H9 (cell line): ENCODE results near the gene ZNF280D. TPM values are rescaled to one million over a fixed set of nuclear protein-coding genes. Genes with fewer than 3 reads are reported as not detected.

Source experiments
- DNase-seq: peaks from one replicate; pipeline ENCODE4 v3.0.0-alpha.2; 2017
- H2AFZ ChIP-seq: one replicate; pipeline ENCODE4 v1.6.1; 2013; ENCODE audit warnings: mild to moderate bottlenecking, low read length, control low read depth, moderate library complexity
- H2AK5ac ChIP-seq: 2 replicates; pipeline ENCODE4 v1.6.1; 2013; ENCODE audit warnings: low read length, control low read depth, mixed read lengths; ENCODE audit not compliant: insufficient read length
- H2BK120ac ChIP-seq: one replicate; pipeline ENCODE4 v1.6.1; 2013; ENCODE audit warnings: low read depth, mild to moderate bottlenecking, low read length, control low read depth, inconsistent platforms; ENCODE audit not compliant: poor library complexity, severe bottlenecking
- H2BK12ac ChIP-seq: 2 replicates; pipeline ENCODE4 v1.6.1; 2013; ENCODE audit warnings: low read length, control low read depth, mixed read lengths, low read depth; ENCODE audit not compliant: insufficient read length
- H2BK15ac ChIP-seq: 2 replicates; pipeline ENCODE4 v1.6.1; 2013; ENCODE audit warnings: low read depth, low read length, control low read depth
- H2BK20ac ChIP-seq: one replicate; pipeline ENCODE4 v1.6.1; 2013; ENCODE audit warnings: low read depth, mild to moderate bottlenecking, low read length, control low read depth, inconsistent platforms; ENCODE audit not compliant: poor library complexity, severe bottlenecking
- H2BK5ac ChIP-seq: 2 replicates; pipeline ENCODE4 v1.6.1; 2013; ENCODE audit warnings: low read length, control low read depth, mixed read lengths; ENCODE audit not compliant: insufficient read length
- H3K14ac ChIP-seq: 2 replicates; pipeline ENCODE4 v1.6.1; 2013; ENCODE audit warnings: low read length, control low read depth; ENCODE audit not compliant: insufficient read depth
- H3K18ac ChIP-seq: 2 replicates; pipeline ENCODE4 v1.6.1; 2013; ENCODE audit warnings: low read depth, mild to moderate bottlenecking, mixed read lengths, low read length, control low read depth; ENCODE audit not compliant: insufficient read length
- H3K23ac ChIP-seq: 2 replicates; pipeline ENCODE4 v1.6.1; 2013; ENCODE audit warnings: low read length, control low read depth, mixed read lengths, low read depth; ENCODE audit not compliant: insufficient read length
- H3K23me2 ChIP-seq: 2 replicates; pipeline ENCODE4 v1.6.1; 2013; ENCODE audit warnings: low read depth, mild to moderate bottlenecking, mixed read lengths, low read length, control low read depth; ENCODE audit not compliant: insufficient read length, poor library complexity, severe bottlenecking
- H3K27ac ChIP-seq: 2 replicates; pipeline ENCODE4 v1.5.1; 2013; ENCODE audit warnings: low read length, control low read depth, mixed read lengths, low read depth; ENCODE audit not compliant: insufficient read length
- H3K27me3 ChIP-seq: 2 replicates; pipeline ENCODE4 v1.6.1; 2013; ENCODE audit warnings: low read length, control low read depth, inconsistent platforms; ENCODE audit not compliant: insufficient read depth
- H3K4ac ChIP-seq: 2 replicates; pipeline ENCODE4 v1.6.1; 2013; ENCODE audit warnings: low read depth, mild to moderate bottlenecking, control low read depth, inconsistent platforms, low read length, moderate library complexity
- H3K4me1 ChIP-seq: 2 replicates; pipeline ENCODE4 v1.6.1; 2013; ENCODE audit warnings: low read length, control low read depth, inconsistent platforms; ENCODE audit not compliant: insufficient read depth
- H3K4me2 ChIP-seq: 2 replicates; pipeline ENCODE4 v1.6.1; 2013; ENCODE audit warnings: low read length, control low read depth, mixed read lengths; ENCODE audit not compliant: insufficient read length, insufficient read depth
- H3K56ac ChIP-seq: 2 replicates; pipeline ENCODE4 v1.6.1; 2013; ENCODE audit warnings: low read depth, mild to moderate bottlenecking, mixed read lengths, low read length, control low read depth; ENCODE audit not compliant: insufficient read length
- H3K79me1 ChIP-seq: 2 replicates; pipeline ENCODE4 v1.6.1; 2013; ENCODE audit warnings: low read depth, mild to moderate bottlenecking, moderate library complexity, low read length, control low read depth, inconsistent platforms; ENCODE audit not compliant: insufficient read depth, poor library complexity, severe bottlenecking
- H3K79me2 ChIP-seq: 2 replicates; pipeline ENCODE4 v1.6.1; 2013; ENCODE audit warnings: low read length, control low read depth, inconsistent platforms; ENCODE audit not compliant: insufficient read depth
- H3K9ac ChIP-seq: 2 replicates; pipeline ENCODE4 v1.6.1; 2013; ENCODE audit warnings: low read length, control low read depth, mixed read lengths; ENCODE audit not compliant: insufficient read length; ENCODE audit errors: extremely low read depth
- H3K9me3 ChIP-seq: one replicate; pipeline ENCODE4 v1.6.1; 2013; ENCODE audit warnings: low read depth, low read length, inconsistent platforms; ENCODE audit not compliant: control insufficient read depth
- H3T11ph ChIP-seq: one replicate; pipeline ENCODE4 v1.6.1; 2013; ENCODE audit warnings: mild to moderate bottlenecking, low read length, control low read depth, inconsistent platforms
- H4K20me1 ChIP-seq: one replicate; pipeline ENCODE4 v1.6.1; 2013; ENCODE audit not compliant: control insufficient read depth, insufficient read length, insufficient read depth
- H4K5ac ChIP-seq: 2 replicates; pipeline ENCODE4 v1.6.1; 2013; ENCODE audit warnings: low read depth, mild to moderate bottlenecking, mixed read lengths, low read length, control low read depth; ENCODE audit not compliant: insufficient read length
- H4K8ac ChIP-seq: replicated peaks from 2 replicates; pipeline ENCODE4 v1.6.1; 2013; ENCODE audit warnings: low read length, control low read depth, mixed read lengths, low read depth; ENCODE audit not compliant: insufficient read length
- H4K91ac ChIP-seq: 2 replicates; pipeline ENCODE4 v1.6.1; 2013; ENCODE audit warnings: low read depth, mild to moderate bottlenecking, moderate library complexity, mixed read lengths, low read length, control low read depth; ENCODE audit not compliant: insufficient read length
- H3K27ac Mint-ChIP-seq, 3 experiments: 2 replicates in 2 of 3; 3 replicates in 1 of 3; pipeline ENCODE4 v1.8.0; 2020 to 2021; ENCODE audit warnings: mixed read lengths in 3 of 3, mild to moderate bottlenecking in 1 of 3, moderate library complexity in 1 of 3
- H3K27me3 Mint-ChIP-seq: 2 replicates; pipeline ENCODE4 v1.8.0; 2021; ENCODE audit warnings: low read depth, mild to moderate bottlenecking, moderate library complexity, mixed read lengths
- H3K36me3 Mint-ChIP-seq, 3 experiments: 2 replicates in 2 of 3; 3 replicates in 1 of 3; pipeline ENCODE4 v1.8.0; 2020 to 2021; ENCODE audit warnings: low read depth in 3 of 3, mixed read lengths in 3 of 3; ENCODE audit not compliant: insufficient read depth in 1 of 3
- H3K4me1 Mint-ChIP-seq, 2 experiments: 2 replicates each; pipeline ENCODE4 v1.8.0; 2020; ENCODE audit warnings: mixed read lengths in 2 of 2
- H3K4me3 Mint-ChIP-seq, 2 experiments: 2 replicates in 1 of 2; 3 replicates in 1 of 2; pipeline ENCODE4 v1.8.0; 2020 to 2021; ENCODE audit warnings: mild to moderate bottlenecking in 2 of 2, mixed read lengths in 2 of 2, moderate library complexity in 1 of 2
- H3K9me3 Mint-ChIP-seq, 2 experiments: 2 replicates in 1 of 2; 3 replicates in 1 of 2; pipeline ENCODE4 v1.8.0; 2020; ENCODE audit warnings: mild to moderate bottlenecking in 2 of 2, mixed read lengths in 2 of 2, moderate library complexity in 1 of 2
- WGBS: extraction: QIAGEN DNeasy Blood & Tissue Kit; methylation state at CpG from one replicate; pipeline ENCODE4 v1.1.7; 2013; ENCODE audit warnings: missing lambda C conversion rate, low lambda C conversion rate, mixed read lengths; ENCODE audit not compliant: insufficient read length; ENCODE audit errors: extremely low coverage; 5-methylcytosine and 5-hydroxymethylcytosine counted together
- total RNA-seq: library from RNA; stranded (reverse); gene quantifications from 2 replicates; pipeline ENCODE4 v1.2.1, GENCODE V29; 2021
- TF ChIP-seq, protein P1 (sequence below): fragments of 200-600 bp; sonication (generic); conservative IDR thresholded peaks from 3 replicates; pipeline ENCODE4 v1.8.0; 2021; ENCODE audit warnings: antibody characterized with exemption, mild to moderate bottlenecking

The ZNF280D gene
- total RNA-seq, 1 experiment from 2014 or later, result 5.7 TPM

- H3K9ac ChIP-seq, result no peak overlapping the region
- WGBS, result no CpG with 5 or more reads among the region's 2 CpGs
- no peak overlapping the region for H2AFZ ChIP-seq
Measured at GRCh38 chr15:56619887-56620286, 113.4 kb downstream of the ZNF280D start.

More at GRCh38 chr15:56619887-56620286, 113.4 kb downstream of the ZNF280D start:
- Histone ChIP-seq H3K4me1 (peaks cover 2% of the 10 kb centered on the region; the same call in 1 of the 2 replicates), H4K91ac (no peak overlapping the region), H4K8ac (no peak overlapping the region), H2BK120ac (no peak overlapping the region), H3K27me3 (no peaks in the 10 kb centered on the region), H3K9me3 (no peaks in the 10 kb centered on the region), H3K4me2 (no peak overlapping the region), H3K4ac (no peak overlapping the region), H3K18ac (no peak overlapping the region), H3K27ac (no peak overlapping the region), H2BK20ac (no peak overlapping the region), H2BK15ac (no peak overlapping the region), H3K23ac (no peak overlapping the region), H3K14ac (no peak overlapping the region), H3T11ph (no peak overlapping the region), H2BK5ac (no peak overlapping the region), H2AK5ac (no peak overlapping the region), H3K79me2 (no peaks in the 10 kb centered on the region), H3K56ac (no peak overlapping the region), H4K20me1 (no peaks in the 10 kb centered on the region), H2BK12ac (no peak overlapping the region), H3K23me2 (no peaks in the 10 kb centered on the region), H4K5ac (no peak overlapping the region), H3K79me1 (no peaks in the 10 kb centered on the region)
- peaks cover 5 to 8% of the 10 kb centered on the region in 2 experiments for H3K4me1 Mint-ChIP-seq
- H3K9me3 Mint-ChIP-seq, result peaks cover 0 to 5% of the 10 kb centered on the region in 2 experiments; a peak in 2 of 5 replicates
- no peaks in the 10 kb centered on the region for H3K36me3 Mint-ChIP-seq
- no peaks in the 10 kb centered on the region; the same call in 1 of the 2 replicates for H3K27me3 Mint-ChIP-seq
- no peak overlapping the region; a peak in 1 of 7 replicates for H3K27ac Mint-ChIP-seq
- TF ChIP-seq, protein P1, sequence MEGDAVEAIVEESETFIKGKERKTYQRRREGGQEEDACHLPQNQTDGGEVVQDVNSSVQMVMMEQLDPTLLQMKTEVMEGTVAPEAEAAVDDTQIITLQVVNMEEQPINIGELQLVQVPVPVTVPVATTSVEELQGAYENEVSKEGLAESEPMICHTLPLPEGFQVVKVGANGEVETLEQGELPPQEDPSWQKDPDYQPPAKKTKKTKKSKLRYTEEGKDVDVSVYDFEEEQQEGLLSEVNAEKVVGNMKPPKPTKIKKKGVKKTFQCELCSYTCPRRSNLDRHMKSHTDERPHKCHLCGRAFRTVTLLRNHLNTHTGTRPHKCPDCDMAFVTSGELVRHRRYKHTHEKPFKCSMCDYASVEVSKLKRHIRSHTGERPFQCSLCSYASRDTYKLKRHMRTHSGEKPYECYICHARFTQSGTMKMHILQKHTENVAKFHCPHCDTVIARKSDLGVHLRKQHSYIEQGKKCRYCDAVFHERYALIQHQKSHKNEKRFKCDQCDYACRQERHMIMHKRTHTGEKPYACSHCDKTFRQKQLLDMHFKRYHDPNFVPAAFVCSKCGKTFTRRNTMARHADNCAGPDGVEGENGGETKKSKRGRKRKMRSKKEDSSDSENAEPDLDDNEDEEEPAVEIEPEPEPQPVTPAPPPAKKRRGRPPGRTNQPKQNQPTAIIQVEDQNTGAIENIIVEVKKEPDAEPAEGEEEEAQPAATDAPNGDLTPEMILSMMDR, result no peak
- H3K4me3 Mint-ChIP-seq, result no peak overlapping the region
- DNase-seq, result no peak
